CD4-positive, alpha-beta T cell treated with Interleukin-21 for 1 hour (primary cell): Measurements from ENCODE around the gene CCDC91.

ENCODE experiments used
- DNase-seq: peaks from one replicate; pipeline ENCODE4 v3.0.0-alpha.2; 2020

CCDC91 gene

DNA sequence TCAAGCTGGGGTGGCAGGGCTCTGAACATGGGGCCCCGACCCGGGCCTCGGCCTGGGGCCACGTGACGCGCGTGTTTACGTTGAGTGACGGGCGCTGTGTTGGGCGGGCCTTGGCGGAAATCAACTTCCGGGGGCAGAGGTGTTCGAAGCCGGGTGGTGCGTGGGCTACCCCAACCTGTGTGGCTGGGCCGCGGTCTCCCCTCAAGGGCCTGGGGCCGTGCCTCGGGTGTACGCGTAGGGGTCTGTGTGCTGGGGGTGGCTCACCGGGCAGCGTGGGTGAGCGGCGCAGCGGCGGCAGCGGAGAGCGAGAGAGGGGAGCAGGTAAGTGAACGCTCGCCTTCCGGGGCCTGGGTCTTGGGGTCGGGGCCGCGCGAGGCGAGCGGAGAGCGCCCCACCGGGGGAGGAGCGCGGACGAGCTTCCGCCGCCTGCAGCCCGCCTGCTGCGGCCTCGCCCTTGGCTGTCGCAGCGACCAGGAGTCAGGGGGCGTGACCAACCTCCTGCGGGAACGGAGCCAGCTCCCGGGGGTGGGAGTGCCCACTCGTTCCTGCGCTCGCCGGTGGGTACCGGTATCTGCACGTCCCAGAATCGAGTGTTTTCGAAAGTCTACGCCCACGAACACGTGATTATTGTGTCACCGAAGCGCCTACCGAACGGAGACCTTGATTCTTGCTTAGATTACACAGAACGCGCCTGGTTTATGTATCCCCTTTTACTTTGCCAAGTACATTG, at the start of gene CCDC91:
CCDC91 (plus strand) TSS at position 136 of the 730 bp plus-strand sequence. CDS start 66,760 bp downstream, outside the sequence.
- DNase-seq, result peak; percentile 95

DNA sequence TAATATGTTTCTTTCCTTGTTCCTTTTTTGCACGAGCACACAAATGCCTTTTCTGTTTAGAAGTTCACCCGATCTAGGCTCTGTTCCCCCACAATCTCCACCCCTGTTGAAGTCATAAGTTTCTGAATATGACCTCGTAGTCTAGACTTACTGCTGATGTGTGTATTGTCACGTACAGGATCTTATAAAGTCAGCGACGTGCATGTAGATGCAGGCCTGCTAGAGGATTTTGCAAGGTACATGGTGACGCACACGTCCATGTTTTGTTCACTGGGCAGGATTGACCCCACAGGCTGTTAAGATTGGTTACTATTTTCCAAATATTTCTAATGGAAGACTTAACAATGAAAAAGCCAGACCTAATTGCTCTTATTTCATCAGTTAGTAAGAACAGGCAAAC, 46.2 kb upstream of the CCDC91 start:
- no peak for DNase-seq

GRCh38 chr12:28144532-28144931, 45.7 kb upstream of the CCDC91 start:
- DNase-seq, result no peak

DNA sequence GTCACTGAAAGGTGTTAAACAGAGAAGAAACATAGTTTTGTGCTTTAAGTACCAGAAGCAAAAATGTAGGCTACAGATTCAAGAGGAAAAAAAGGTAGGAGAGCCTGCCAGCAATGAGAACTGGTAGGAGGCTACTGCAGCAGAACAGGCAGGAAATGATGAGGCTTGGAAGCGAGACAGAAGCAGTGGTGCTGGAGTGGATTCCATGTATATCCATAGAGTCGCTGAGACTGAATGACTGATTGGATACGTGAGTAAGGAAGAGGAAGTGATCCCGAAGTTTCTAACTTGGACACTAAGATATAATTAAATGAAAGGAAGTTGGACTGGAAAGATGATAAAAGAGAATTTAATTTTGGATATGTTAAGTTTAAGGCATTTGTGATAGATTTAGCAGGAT, 45.0 kb upstream of the CCDC91 start:
- DNase-seq, result no peak

DNA sequence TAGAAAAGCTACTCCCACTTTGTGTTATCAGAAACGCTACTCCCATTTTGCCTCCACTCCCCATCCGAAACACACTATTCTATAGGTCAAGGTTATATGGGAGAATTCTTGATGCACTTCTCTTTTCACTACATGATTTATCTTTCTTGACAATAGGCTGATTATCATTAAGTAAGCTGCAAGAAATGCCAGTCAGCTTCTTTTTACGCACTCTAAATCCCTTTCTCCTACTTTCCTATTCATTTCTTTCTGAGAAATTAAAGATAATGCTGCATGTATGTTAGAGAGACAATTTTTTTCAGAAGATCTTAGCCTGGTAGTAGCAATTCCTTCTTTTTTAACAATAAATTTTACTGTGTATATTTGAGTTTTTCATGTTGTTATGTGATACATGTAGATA, 41.0 kb upstream of the CCDC91 start:
- DNase-seq, result no peak

GRCh38 chr12:28156362-28156761, 33.9 kb upstream of the CCDC91 start:
- DNase-seq, result no peak

GRCh38 chr12:28156804-28157203, 33.5 kb upstream of the CCDC91 start:
- DNase-seq, result no peak

DNA sequence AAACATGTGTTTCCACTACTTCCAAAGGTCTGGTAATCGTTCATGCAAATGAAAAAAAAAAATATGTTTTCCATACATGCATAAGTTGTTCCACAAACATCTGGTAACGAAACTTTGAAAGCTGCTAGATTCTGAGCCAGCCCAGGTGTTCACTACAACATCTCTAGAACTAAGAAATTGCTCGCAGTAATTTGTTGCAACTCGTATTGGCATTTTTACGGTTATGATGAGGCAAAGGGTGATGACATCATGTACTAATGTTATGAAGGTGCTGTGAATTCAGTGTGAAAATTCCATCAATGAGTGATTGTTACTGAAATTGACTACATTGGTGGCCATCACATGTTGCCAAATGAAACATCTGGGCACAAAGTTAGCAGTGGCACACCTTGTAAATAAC, 31.9 kb upstream of the CCDC91 start:
- no peak for DNase-seq

GRCh38 chr12:28159688-28160087, 30.6 kb upstream of the CCDC91 start:
- DNase-seq, result no peak

GRCh38 chr12:28161697-28162096, 28.6 kb upstream of the CCDC91 start:
- no peak for DNase-seq

GRCh38 chr12:28162697-28163096, 27.6 kb upstream of the CCDC91 start:
- DNase-seq, result no peak

DNA sequence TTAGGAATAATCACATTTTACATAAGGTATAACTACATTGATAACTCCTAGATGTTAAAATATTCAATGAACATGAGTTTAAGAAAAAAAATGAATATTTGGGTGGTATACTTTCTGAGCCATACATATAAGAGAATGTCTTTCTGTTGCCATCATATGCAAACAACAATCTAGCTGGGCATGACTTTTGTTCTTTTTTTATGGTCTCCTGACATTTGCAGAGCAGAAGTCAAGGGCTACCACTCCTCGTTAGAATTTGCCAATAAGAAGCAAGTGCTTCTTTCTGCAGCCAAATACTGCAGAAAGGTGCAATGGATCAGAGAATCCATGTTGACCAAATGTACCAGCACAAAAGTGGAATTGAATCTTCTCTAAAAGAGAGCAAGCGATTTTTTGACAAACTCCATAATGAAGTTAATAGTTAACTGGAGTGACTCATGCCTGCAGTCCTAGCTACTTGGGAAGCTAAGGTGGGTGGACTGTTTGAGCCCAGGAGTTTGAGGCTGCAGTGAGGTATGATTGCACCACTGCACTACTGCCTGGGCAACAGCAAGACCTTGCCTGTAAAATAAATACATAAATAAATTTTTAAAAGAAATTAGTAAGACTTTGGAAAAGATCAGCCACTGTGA, 25.5 kb upstream of the CCDC91 start:
- no peak for DNase-seq

DNA sequence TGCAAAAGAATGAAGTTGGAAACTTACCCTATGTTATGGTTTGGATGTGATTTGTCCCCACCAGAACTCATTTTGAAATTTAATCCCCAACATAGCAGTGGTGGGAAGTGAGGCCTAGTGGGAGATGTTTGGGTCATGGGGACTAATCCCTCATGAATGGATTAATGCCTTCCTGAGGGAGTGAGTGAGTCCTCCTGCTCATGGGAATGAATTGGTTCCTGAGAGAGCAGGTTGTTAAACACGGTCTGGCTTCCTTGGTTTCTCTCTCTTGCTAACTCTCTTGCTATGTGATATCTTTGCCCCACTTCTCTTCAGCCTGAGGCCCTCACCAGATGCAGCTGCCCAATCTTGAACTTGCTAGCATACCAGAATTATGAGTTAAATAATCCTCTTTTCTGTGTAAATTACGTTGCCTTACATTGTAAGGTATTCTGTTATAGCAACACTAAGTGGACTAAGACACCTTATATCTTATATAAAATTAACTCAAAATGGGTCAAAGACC, 22.2 kb upstream of the CCDC91 start:
- DNase-seq, result no peak

GRCh38 chr12:28171356-28172060, 18.7 kb upstream of the CCDC91 start:
- no peak for DNase-seq

GRCh38 chr12:28172434-28173030, 17.7 kb upstream of the CCDC91 start:
- peak; percentile 4 for DNase-seq

GRCh38 chr12:28173440-28173839, 16.8 kb upstream of the CCDC91 start:
- no peak for DNase-seq

GRCh38 chr12:28175098-28175589, 15.1 kb upstream of the CCDC91 start:
- no peak for DNase-seq

GRCh38 chr12:28176295-28176694, 14.0 kb upstream of the CCDC91 start:
- DNase-seq, result no peak

DNA sequence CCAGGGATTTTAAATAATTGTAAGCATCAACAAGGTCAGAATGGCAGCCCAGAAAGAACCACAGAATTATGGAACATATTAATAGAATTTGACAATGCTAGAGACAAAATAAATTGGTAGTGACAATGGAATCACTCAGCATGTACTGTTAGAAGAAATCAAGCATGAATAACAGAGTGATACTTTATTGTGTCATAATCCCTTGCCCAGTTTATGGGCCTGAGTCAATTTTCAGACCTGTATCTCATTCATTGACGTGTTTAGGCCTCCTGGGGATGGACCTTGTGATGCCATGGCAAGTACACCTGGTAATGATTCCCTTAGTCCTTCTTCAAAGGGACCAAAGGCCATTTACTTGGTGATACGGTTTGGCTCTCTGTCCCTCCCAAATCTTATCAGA, 12.8 kb upstream of the CCDC91 start:
- DNase-seq, result no peak

- DNase-seq, result no peak
These were observed 12.4 kb upstream of the CCDC91 start for GRCh38 chr12:28177905-28178304.

- DNase-seq, result no peak
These were observed 11.5 kb upstream of the CCDC91 start for GRCh38 chr12:28178775-28179174.

DNA sequence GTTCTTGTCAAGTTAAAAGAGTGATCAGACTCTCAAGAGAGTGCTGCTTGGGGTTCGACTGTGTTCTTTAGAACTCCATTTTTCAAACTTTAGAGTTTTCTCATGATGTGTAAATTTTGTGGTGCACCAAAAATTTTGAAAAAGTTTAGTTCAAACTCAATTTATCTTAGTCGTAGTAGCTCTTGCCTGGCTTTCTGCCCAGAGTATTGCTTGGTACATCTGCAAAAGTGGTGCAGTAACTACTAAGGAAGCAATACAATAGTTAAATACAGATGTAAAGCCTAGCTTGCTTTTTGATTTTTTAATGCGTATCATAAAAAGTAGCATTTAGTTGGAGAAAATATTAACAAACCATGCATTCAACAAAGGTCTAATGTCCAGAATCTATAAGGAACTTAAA, 9.5 kb upstream of the CCDC91 start:
- DNase-seq, result no peak

DNA sequence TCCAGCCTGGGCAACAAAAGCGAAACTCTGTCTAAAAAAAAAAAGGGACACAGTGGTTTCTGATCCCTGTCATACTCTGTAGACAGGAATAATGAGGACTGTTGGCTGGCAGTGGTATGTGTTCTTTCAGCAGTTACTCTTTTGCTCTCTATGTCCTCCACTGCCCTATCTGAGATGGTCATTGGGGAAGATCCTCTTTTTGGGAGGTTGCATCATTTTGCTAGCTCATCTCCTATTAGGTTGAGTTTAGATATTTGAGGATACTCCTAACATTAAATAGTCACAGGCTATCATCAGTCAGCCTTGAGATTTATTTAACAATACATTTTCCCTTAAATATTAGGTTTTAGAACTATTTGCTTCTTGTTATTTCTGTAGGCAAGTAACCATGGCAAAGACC, 5.9 kb upstream of the CCDC91 start:
- no peak for DNase-seq
